HG03575 (cell line): ENCODE results near the gene HLCS.

Source experiments
- ATAC-seq: cut with Tn5 transposase; IDR thresholded peaks from one replicate; pipeline ENCODE4 v1.9.1; 2021; ENCODE audit not compliant: unreplicated experiment, insufficient number of reproducible peaks, low FRiP score; ENCODE audit errors: extremely low read depth

HLCS gene

DNA sequence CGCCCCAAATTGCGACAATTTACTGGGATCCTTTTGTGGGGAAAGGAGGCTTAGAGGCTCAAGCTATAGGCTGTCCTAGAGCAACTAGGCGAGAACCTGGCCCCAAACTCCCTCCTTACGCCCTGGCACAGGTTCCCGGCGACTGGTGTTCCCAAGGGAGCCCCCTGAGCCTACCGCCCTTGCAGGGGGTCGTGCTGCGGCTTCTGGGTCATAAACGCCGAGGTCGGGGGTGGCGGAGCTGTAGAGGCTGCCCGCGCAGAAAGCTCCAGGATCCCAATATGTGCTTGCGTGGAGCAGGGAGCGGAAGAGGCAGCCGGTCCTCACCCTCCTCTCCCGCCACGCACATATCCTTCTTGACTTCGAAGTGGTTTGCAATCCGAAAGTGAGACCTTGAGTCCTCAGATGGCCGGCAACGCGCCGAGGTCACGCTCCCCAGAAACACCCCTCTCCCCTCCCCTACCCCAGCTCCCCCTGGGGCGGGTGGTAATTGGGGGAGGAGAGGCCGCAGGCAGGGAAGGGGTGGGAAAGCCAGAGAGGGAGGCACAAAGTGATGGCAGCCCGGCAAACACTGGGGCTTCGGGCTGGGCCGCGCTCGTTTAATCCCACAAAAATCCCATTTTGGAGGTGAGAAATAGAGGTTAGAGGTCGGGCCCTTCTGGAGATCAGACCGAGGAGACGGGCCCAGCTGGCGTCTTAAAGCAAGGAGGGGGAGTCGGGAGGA lies 261.4 kb downstream of the HLCS start:
- ATAC-seq, result no peak

DNA sequence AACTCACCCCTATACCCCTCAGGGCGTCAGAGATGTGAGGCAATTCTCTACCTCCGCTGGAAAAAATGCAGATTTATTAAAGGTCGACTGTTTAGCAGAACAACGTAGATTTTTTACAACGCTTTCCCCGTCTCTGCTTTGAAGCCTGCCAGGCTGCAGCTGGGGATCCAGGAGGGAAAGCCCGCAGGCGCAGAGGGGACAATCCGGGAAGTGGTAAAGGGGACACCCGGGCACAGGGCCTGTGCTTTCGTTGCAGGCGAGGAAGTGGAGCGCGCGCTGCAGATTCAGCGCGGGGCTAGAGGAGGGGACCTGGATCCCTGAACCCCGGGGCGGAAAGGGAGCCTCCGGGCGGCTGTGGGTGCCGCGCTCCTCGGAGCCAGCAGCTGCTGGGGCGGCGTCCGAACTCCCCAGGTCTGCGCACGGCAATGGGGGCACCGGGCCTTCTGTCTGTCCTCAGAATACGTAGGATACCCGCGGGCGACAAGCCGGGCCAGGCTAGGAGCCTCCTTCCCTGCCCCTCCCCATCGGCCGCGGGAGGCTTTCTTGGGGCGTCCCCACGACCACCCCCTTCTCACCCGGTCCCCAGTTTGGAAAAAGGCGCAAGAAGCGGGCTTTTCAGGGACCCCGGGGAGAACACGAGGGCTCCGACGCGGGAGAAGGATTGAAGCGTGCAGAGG lies 262.1 kb downstream of the HLCS start:
- ATAC-seq, result no peak

DNA sequence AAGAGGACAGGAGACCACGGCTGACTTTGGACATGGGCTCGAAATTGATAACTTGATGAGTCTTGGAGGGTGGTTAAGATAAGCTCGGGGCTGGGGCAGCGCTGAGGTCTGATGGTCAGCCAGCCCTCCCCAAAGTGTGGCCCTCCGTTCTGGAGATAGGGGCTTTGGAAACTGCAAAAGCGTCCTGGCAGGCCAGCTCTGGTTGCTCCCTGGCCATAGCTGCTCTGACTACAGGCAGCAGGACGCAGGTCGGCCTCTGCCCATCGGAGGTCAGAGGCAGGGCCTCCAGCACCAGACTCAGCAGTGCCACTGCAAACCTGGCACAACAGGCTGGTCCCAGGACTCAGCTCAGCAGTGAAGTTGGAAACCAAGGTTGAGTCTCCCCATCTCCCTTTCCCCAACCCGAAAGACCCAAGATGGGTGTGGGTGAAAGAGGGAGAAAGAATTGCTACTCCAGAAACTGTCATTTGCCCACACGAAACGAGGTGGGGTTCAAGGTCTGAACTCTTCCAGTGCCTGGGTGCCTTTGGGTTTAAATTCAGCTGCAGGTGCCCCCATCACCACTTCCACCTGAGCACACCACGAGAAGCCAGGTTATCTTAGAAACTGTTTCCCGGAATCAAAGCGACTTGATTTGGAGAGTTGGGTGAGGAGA lies 262.7 kb downstream of the HLCS start:
- no peak for ATAC-seq

DNA sequence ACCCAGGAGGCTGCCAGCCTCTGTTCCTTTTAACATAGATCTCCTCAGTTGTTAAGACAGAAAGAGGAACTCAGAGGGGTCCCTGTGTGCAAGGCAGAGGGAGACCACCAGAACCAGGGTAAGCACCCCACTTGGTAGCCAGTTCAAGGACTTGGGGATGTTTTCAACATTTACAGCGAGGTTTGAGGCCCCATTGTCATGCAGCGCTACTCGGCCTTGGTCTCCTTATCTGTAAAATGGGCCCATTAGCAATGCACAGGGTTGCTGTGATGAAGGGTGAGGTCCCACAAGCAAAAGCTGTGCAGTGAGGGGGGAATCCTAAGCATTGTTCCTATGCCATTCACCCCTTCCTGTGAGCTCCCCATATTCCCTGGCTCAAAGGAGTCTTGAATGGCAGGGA lies 263.3 kb downstream of the HLCS start:
- ATAC-seq, result no peak

DNA sequence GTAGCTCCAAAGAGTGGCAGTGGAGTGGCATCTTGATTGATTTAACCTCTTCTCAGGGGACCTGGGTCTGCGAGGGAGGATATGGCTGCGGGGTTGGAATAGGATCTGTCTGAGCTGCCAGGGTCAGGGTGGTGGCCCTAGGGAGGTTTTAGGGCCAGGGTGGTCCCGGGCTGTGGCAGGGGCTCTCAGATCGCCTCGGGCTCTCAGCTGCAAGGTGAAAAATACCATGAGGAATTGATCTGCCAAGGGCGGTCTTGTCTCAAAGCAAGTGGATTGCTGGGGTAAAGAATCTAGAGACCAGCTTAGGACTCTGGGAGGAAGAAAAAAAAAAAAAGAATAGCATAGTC lies 263.9 kb downstream of the HLCS start:
- no peak for ATAC-seq

DNA sequence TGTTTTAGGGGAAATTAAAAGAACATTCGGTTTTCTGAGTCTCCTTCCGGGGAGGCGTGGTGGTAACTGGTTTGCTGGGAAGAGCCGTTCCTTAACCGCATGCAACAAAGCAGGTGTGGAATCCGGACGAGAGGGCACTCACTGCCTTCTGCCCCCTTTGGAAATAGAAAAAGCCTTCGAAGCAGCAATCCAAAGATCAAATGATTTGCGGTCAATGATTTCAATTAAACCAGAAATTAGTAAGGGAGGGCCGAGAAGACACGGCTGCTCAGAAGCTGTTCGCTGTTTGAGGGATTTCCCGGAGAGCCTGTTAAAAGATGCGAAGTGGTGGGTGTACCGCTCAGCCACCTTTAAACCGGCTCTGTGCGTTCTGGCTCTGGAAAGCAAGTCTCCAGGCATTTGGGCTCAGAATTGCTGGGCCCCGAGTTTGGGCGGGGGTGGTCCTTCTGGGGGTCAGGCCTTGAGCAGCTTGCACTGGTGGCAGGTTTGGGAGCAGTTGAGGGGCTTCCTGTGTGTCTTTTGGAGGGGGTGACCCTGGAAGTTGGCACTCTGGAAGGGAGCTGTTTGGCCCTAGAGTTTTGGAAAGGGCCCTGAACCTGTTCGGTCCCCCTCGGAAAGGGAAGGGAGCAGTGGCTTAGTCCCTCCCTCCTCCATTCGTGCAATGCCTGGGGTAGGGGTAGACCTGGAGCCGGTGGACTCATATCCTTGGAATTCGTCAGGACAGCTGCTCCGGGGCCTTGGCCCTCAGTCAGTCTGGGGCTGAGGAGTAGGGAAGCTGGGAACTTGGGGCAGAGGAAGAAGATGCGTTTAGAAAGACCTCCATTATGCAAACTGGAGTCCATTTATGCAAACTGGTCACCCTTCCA lies 264.5 kb downstream of the HLCS start:
- no peak for ATAC-seq

DNA sequence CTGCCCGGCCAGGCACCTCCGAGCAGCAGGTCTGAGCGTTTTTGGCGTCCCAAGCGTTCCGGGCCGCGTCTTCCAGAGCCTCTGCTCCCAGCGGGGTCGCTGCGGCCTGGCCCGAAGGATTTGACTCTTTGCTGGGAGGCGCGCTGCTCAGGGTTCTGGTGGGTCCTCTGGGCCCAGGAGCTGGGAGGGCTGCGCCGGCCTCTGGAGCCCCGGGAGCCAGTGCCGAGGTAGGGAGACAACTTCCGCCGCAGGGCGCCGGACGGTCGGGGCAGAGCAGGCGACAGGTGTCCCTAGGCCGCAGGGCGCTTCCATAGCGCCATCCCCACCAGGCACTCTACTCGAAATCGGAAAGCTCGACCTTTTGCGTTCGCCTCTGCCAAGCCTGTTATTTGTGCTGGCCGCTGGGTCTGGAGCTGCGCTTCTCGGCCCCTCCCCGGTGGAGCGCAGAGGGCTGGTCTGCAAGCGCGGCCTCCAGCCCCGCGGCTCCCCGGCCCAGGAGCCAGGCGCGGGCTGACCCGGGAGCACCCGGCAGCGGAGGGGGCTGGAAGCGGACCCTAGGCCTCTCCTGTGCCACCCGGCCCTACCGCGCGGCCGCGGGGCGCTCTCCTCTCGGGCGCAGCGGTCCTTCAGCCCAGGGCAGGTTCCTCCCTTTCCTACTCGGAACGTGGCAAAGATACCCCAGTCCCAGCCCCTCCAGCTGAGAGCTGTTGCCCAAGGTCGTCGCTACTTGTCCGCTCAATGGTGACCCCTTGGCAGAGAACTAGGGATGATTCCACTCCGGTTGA lies 265.3 kb downstream of the HLCS start:
- no peak for ATAC-seq
